Lung (tissue), 12 donors: Measurements from ENCODE around the gene PCYOX1L. TPM values are rescaled to one million over a fixed set of nuclear protein-coding genes. Genes with fewer than 3 reads are reported as not detected.

Experiments used
- ATAC-seq: fragments of 200-7000 bp; cut with Tn5 transposase; one replicate; pipeline ENCODE4 v1.9.1; 2020; ENCODE audit warnings: moderate number of reproducible peaks; ENCODE audit not compliant: insufficient read depth, low FRiP score
- DNase-seq, 3 donors: peaks; one replicate each; pipeline ENCODE4 v3.0.0-alpha.2; 2013 to 2017
- H3K27ac ChIP-seq, 2 donors: one replicate each; pipeline ENCODE4 v1.5.1; 2013; ENCODE audit warnings: mild to moderate bottlenecking in 2 of 2, moderate library complexity in 2 of 2, control low read depth in 1 of 2, inconsistent platforms in 1 of 2, low read depth in 1 of 2, low read length in 1 of 2
- H3K27me3 ChIP-seq, 3 donors: one replicate each; pipeline ENCODE4 v1.5.1; 2013; ENCODE audit warnings: low read length in 2 of 3; ENCODE audit not compliant: control insufficient read depth in 3 of 3, insufficient read depth in 3 of 3
- H3K36me3 ChIP-seq, 4 donors: one replicate each; pipeline ENCODE4 v1.5.1; 2013; ENCODE audit warnings: low read length in 4 of 4, mild to moderate bottlenecking in 1 of 4, moderate library complexity in 1 of 4; ENCODE audit not compliant: control insufficient read depth in 4 of 4, insufficient read depth in 4 of 4
- H3K4me1 ChIP-seq, 5 donors: one replicate each; pipeline ENCODE4 v1.5.1; 2013; ENCODE audit warnings: low read length in 5 of 5, mild to moderate bottlenecking in 2 of 5, moderate library complexity in 1 of 5; ENCODE audit not compliant: control insufficient read depth in 5 of 5, insufficient read depth in 5 of 5
- H3K4me3 ChIP-seq: one replicate; pipeline ENCODE4 v1.5.1; 2013; ENCODE audit warnings: mild to moderate bottlenecking, control low read depth, moderate library complexity
- H3K9ac ChIP-seq, 2 donors: one replicate each; pipeline ENCODE4 v1.5.1; 2013; ENCODE audit warnings: low read length in 2 of 2, control low read depth in 1 of 2; ENCODE audit not compliant: insufficient read depth in 1 of 2
- H3K9me3 ChIP-seq, 4 donors: one replicate each; pipeline ENCODE4 v1.5.1; 2013; ENCODE audit warnings: low read length in 3 of 4, mild to moderate bottlenecking in 1 of 4, moderate library complexity in 1 of 4; ENCODE audit not compliant: control insufficient read depth in 4 of 4, insufficient read depth in 3 of 4
- WGBS, 2 donors: extraction: QIAGEN DNeasy Blood & Tissue Kit; methylation state at CpG; one replicate each; pipeline ENCODE4 v1.1.7; 2013; 5-methylcytosine and 5-hydroxymethylcytosine counted together
- polyA plus RNA-seq, 2 donors: library from polyadenylated mRNA; stranded (reverse); fragments of 200-250 nt; gene quantifications; one replicate each; pipeline ENCODE4 v1.2.1, GENCODE V29; 2013
- total RNA-seq, 2 donors: library from RNA; depleted of rRNA in 1 of 2; stranded (reverse); fragments of >200 nt in 1 of 2; gene quantifications; one replicate each; pipeline ENCODE4 v1.2.1, GENCODE V29; 2014 to 2021
- TF ChIP-seq, protein P1 (sequence below): IDR thresholded peaks from 2 replicates; pipeline ENCODE4 v1.5.1; 2012; ENCODE audit warnings: mild to moderate bottlenecking; ENCODE audit errors: control extremely low read depth, extremely low read depth
- donor health status: control.
- donor health status: control.
- donor health status: Bipolar disorder and iron deficiency.
- donor health status: healthy.
- donor health status: DM: yes; HTN: yes; CAD: no.

The PCYOX1L gene
- total and polyA plus RNA-seq, 4 donors = 4.8 to 9.3 (median 7.3) TPM

DNA sequence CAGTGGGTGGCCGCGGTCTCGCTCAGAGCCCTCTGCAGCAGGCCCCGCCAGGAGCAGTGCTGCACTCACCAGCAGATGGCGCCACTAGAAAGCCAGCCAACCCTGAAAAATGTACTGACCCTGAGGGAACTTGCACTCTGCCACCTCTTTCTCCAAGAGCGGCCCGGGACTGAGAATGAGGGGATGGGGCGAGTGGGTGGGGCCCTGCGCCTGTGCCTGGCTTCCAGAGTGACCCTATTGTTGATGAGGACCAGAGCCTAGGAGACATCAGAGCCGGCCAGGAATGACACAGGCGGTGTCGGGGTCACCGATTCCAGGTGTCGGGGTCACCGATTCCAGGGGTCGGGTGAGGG, 24.1 kb downstream of the PCYOX1L start:
- Histone ChIP-seq H3K9ac (no peak overlapping the region), H3K4me1 (peaks cover 5 to 69% (median 25%) of the 10 kb centered on the region in 5 donors), H3K9me3 (no peaks in the 10 kb centered on the region), H3K36me3 (no peaks in the 10 kb centered on the region), H3K4me3 (no peak overlapping the region), H3K27me3 (no peaks in the 10 kb centered on the region), H3K27ac (peak overlapping the region; percentile 46 to 94)
- ATAC-seq (peak; percentile 64), DNase-seq (peak; percentile 86 to 91 (median 90))
- WGBS, 2 donors = 36 to 38% methylated on average over 16 of the region's 16 CpGs
- TF ChIP-seq, protein P1, sequence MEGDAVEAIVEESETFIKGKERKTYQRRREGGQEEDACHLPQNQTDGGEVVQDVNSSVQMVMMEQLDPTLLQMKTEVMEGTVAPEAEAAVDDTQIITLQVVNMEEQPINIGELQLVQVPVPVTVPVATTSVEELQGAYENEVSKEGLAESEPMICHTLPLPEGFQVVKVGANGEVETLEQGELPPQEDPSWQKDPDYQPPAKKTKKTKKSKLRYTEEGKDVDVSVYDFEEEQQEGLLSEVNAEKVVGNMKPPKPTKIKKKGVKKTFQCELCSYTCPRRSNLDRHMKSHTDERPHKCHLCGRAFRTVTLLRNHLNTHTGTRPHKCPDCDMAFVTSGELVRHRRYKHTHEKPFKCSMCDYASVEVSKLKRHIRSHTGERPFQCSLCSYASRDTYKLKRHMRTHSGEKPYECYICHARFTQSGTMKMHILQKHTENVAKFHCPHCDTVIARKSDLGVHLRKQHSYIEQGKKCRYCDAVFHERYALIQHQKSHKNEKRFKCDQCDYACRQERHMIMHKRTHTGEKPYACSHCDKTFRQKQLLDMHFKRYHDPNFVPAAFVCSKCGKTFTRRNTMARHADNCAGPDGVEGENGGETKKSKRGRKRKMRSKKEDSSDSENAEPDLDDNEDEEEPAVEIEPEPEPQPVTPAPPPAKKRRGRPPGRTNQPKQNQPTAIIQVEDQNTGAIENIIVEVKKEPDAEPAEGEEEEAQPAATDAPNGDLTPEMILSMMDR = peak; percentile 86

DNA sequence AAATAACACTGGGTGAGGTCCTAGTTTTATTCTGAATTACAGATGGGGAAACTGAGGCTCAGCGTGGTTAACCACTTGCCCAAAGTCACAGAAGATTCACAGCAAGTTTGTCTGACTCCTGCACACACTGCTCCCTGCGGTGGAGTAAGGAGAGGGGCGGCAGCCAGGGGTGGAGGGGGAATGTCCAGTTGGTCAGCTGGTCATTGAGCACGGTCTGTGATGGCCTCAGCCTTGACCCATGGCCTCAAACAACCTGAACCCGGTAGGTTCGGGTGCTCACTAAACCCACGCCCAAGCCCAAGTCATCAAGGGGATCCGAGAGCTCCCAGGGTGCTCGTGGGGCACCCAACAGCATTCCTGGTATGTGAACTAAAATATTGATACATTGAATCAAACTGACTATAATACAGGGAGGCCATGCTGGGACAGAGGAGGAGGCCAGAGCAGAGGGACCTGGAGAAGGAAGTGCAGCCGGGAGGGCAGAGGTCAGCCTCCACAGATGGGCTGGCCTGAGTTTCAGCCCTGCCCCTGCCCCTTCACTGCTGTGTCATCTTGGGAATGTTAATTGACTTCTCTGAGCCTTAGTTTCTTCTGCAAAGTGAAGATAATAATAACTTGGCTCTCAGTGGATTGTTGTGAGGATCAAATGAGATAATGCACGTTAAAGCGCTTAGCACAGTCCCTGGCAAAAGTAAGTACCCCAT, 24.8 kb downstream of the PCYOX1L start:
- H3K4me1 ChIP-seq = peaks cover 5 to 76% (median 32%) of the 10 kb centered on the region in 5 donors
- no peaks in the 10 kb centered on the region for H3K36me3 ChIP-seq
- DNase-seq (no peak), ATAC-seq (no peak)
- TF ChIP-seq, protein P1 = no peak
- H3K4me3 ChIP-seq = no peak overlapping the region
- H3K9me3 ChIP-seq = no peaks in the 10 kb centered on the region
- no peaks in the 10 kb centered on the region for H3K27me3 ChIP-seq
- 83 to 87% methylated on average over 12 of the region's 12 CpGs for WGBS, 2 donors
- H3K9ac ChIP-seq = no peak overlapping the region
- peak overlapping the region; percentile 66 to 94 for H3K27ac ChIP-seq

DNA sequence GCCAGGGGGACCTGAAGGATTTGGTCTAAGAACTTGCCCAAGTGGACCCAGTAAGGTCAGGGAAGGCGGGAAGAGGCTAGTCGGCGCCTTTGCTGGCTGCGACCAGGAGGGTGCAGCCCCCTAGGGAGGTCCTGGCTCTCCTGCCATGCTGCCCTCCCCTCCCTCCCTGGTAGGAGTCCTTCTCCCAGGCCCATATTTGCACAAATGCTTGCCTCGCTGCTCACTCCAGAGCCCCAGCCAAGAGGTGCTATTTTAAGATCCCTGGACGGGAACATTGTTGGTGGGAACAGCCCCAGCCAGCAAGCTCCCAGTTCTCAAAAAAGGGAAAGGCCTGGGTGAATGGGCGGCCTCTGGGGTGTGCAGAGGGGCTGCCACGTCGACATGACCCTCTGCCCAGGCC, 25.6 kb downstream of the PCYOX1L start:
- Histone ChIP-seq H3K9ac (no peak overlapping the region), H3K4me1 (peaks cover 5 to 78% (median 33%) of the 10 kb centered on the region in 5 donors), H3K36me3 (no peaks in the 10 kb centered on the region), H3K27me3 (no peaks in the 10 kb centered on the region), H3K4me3 (no peak overlapping the region), H3K27ac (peak overlapping the region; percentile 29 to 94), H3K9me3 (no peaks in the 10 kb centered on the region)
- 60 to 79% methylated on average over 9 of the region's 9 CpGs for WGBS, 2 donors
- ATAC-seq (no peak), DNase-seq (peak in 1 of 3 donors; percentile 63)
- TF ChIP-seq, protein P1 = no peak
